NCI-H1105 (cell line): ENCODE results near the gene PCSK7.

ENCODE experiments used
- DNase-seq: peaks from one replicate; lab custom pipeline; 2025; lab: John Stamatoyannopoulos, UW

PCSK7 gene

DNA sequence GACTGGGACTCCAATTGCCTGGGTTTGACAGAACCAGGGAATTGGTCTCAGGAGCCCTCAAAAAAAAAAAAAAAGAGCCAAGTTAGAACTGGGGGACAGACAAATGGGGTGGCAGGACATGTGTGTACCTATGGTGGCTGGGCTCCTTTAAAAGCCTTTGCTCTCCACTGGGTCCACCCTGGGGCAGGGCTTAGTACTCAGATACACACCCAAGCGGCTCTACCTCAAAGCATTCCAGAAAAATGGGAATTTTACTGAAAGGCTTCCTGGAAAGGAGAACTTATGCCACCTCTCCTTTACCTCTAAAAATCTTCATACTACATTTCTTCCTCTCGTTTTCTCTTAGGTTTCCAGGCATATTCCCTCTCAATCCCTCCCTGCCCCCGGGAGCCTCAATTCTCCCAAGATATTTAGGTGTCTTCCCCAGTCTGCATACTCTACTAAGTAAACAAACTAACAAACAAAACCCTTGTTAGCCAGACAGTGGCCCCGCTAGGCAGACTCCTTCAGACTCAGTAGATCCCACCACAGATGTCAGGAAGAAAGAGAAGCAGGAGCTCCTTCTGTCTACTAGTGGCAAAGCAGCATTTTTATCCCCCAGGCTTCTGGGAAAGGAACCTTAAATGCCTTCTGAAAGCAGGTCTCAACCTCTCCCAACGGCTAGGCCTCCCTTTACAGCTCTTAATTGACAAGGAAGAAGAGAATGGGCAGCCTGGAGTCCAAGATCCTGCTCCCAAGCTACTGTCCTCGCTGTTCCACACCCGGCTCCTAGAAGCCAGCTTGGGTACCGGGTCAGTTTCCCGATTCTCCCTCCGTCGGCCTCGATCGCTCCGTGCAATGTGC lies 653 bp downstream of the PCSK7 start:
- no peak for DNase-seq

- no peak for DNase-seq
Observed at GRCh38 chr11:117230286-117230961, 1.4 kb downstream of the PCSK7 start.

- DNase-seq: no peak
Observed at GRCh38 chr11:117229931-117230285, 2.0 kb downstream of the PCSK7 start.

GRCh38 chr11:117229411-117229810 lies 2.5 kb downstream of the PCSK7 start:
- no peak for DNase-seq

DNA sequence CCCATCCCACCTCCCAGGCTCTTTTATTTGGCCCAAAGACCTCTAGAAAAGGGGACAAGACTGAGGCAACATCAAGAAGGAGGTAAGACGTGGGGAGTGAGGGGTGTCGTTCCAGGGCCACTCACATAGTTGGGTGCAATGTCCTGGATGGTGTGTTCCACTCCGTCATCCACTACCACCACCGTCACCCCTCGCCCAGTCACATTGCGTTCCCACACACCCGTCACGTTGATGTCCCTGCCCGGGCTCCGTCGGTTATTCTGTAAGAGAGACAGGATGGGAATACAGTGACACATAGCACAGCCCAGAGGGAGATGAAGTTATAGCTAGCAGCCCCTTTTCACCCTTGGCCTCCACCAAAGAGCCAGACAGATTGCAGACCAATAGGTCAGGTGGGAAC lies 3.8 kb downstream of the PCSK7 start:
- no peak for DNase-seq

- peak; percentile 73 for DNase-seq
Observed at GRCh38 chr11:117226388-117227385, 5.2 kb downstream of the PCSK7 start.

DNA sequence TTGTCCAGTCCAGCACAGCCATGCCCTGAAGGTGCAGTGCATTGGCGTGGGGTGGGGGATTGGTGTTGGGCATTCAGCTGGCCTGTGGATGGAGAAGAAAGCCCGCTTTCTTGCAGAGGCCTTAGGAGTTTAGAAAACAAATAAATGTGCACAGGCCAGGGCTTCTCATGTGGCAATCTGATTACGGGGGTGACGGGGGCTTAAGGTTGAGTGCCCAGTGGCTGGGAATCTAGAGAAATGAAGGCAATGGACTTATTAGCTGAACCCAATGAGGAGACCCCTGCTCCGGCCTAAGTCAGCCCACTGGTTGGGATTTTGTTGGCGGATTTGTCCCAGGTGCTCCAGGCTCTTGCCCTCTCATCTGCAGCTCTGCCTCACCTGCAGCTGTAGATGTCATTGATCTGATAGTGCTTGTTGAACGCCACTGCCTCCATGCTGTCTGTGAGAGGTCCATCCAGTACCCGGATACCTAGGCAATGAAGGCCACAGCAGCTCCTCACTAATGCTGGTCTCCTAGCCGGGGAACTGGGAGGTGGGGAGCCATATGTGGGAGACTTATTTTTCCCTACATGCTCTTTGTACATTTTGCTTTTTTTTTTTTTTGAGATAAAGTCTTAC lies 6.2 kb downstream of the PCSK7 start:
- no peak for DNase-seq

DNA sequence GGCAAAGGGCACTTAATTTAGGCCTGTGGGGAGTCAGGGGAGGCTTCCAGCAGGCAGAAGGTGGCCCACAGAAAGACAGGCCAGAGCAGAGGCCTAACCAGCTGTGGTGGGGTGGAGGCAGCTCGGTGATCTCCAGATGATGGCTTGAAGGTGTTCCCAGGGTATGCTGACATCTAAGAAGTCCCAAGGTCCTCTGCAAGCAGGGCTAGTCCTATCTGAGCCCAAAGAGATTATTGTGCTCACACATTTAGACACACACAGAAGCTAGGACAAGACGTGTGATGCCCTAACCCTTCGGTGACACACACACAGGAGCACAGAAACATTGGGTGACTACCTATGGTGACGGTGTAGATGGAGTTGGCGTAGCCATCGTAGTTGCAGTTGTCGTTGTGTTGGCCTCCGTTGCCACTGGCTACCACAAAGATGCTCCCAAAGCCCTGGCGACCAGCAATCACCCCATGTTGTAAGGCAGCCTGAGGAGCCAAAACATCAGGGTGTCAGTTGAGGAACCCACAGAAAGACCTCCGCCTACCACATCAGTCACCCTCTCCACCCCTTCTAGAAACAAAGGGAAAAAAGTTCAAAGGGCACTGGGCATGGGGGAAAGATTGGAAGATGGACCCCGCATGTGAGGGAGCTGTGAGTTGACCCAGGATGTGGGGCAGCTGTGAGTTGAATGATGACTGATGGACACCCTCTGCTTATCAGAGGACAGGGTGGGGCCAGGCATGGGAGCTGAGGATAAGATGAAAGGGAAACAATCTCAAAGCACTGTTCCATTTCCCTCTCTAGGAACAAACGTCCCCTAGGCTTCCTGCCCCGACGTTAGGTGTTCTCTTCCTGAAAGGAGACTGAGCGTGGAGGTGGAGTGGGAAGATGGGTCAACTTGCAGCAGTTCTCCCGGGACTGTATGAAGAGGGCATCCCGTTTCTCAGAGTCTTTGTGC lies 7.9 kb downstream of the PCSK7 start:
- DNase-seq: no peak

- DNase-seq: no peak
Observed at GRCh38 chr11:117222991-117223740, 8.7 kb downstream of the PCSK7 start.

DNA sequence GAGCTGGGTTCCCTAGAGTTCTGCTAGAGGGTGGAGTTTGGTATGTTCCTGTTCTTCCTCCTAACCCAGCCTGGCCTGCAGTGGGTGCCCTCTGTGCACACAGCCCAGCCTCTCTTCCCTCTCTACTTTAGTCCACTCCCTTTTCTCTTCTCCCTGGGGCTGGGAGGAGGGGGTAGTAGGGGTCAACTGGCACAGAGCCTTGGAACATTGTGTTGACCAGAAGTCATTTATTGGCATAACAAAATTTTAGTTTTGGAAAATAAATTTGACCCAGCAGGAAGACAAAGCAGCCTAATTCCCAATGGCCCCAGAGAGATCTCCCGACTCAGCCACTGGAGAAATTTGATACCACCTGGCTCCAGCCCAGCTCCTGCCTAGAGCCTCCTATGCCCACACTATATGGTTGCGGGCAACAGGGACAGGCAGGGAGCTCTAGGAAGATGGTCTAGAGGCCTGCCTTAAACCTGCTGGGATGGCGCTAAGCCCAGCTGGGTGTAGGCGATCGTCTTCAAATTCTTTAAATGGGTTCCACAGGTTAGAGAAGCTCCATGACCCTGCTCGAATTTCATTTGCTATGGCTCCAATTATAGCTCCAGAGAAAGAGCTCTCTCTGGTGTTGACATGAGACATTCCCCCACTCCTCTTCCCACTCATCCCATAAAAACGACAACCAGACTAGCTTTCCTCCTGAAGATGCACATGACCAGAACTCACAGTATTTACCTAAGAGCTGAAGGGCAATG lies 9.9 kb downstream of the PCSK7 start:
- DNase-seq: peak; percentile 78

DNA sequence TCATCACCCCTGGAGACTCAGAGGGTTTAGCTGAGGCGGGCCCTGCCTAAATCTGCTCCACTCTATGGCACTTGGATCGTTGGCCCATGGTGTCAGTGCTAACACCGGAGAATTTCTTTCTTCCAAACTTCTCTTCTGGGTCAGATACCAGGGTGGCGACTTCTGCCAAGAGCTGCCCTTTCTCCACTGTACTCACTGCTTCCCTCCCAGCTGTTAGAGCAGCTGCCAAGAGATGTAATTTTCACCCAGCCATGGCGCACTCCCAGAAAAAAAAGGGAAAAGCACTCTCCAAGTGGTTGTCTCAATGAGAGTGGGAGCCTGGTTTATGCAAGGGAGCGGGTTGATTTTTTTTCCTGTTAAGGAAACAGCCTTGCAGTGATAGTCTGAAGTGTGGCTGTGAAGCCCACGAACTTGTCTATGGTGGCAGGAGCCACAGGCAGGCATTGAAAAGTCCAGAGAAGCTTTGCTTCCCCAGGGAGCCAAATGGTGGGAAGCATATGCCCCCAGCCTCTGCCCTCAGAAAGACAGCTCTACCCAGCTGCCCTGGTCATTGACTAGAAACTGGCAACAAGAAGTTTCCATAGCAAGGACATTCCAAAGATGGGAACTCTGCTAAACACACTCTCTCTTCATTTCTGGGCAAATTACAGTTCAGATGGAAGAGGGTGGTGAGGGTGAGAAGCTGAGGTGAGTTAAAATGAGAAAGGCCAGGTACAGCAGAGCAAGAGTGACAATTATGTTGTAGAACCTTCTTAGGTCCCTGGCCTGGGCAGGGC lies 10.7 kb downstream of the PCSK7 start:
- DNase-seq: peak; percentile 9

DNA sequence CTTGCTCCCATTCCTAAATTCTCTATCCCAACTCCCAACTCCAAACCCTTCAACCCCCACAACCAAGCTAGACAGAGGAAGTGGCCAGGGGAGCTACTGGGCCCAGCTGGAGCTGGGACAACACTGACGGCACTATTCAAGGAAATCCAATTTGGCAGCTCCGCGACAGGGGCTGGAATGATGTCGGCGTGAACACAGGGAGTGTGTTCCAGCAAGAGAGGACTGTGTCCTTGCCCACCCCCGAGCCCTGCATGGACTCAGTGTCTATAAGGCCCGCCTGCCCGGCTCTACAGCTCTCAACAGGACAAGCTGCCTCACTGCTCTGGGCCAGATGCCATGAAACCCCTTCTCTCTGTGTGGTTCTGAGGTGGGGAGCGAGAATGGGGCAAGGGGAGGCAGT lies 11.3 kb downstream of the PCSK7 start:
- no peak for DNase-seq

- no peak for DNase-seq
Observed at GRCh38 chr11:117219995-117220394, 11.9 kb downstream of the PCSK7 start.

DNA sequence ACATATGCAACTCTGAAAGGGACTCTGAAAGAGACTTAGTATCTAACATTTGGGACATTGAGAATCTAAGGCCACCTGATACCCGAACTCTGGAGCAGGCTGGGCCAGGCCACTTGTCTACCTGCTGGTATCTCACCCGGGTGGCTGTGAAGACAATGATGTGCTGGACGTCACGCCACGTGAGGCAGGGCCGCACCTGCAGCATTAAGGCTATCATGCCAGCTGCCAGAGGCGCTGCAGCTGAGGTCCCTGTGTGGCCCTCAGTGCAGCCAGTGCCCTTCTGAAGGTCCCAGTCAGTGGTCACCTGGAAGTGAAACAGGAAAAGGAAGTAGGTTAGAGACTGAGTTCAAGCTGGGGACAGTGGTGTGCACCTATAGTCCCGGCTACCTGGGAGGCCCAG lies 12.4 kb downstream of the PCSK7 start:
- DNase-seq: no peak

DNA sequence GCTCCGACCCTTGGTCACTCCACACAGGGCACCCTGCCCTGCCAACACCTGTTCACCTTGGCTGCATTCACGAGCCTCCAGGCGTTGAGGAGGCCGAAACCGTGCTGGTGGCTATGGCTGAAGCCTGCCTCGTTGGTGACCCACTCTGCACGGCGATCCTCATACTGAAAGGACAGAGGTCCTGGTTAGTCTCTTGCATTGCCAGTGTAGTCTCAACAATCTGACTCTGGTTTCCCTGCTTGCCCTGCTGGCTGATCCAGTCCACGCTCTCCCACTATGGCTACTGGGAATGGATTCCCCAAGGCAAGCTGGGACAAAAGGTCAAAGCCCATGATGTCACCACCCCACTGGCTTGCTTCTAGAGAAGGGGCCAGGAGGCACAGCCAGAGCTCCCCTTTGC lies 12.9 kb downstream of the PCSK7 start:
- DNase-seq: no peak

DNA sequence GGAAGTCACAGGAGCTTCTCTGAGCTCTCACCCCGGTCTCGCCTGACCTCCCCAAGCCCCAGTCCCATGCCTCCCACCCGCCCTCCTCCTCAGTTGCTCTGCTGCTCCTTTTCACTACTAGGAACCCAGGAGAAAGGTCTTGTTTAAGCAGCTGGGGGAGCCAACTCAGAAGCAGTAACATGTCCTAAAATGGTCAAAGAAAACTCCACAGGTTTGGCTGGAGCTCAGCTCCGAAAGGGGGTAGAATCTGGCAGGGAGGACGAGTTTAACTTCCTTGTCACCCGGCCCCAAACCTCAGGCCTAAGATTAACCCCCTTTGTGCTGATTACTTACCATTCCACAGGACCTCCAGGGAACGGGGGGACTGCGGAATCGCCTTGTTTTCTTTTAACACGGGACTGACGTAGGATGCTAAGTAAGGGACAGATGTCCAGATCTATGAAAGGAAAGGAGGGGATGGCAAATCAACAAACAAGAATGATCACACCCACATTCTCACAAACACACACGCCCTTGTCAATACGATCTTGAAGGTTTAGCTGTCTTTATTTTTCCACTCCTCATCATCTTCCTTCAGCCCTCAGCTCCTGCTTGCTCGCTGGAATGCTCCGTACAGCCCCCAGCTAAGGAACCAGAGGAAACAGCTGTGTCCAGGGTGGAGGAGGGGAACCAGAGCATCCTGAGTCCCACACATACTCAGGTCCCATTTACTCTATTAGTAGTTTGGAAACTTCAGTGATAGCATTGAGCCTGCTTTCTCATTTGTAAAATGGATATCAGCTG lies 13.5 kb downstream of the PCSK7 start:
- DNase-seq: no peak

GRCh38 chr11:117217141-117218084 lies 14.5 kb downstream of the PCSK7 start:
- DNase-seq: no peak
